SK-N-SH treated with all-trans-retinoic acid at 6 μM for 48 hours (cell line): ENCODE results near the gene COL6A3.

Experiments
- ARNTL ChIP-seq: fragments of 450-650 bp; formaldehyde crosslinking; IDR thresholded peaks from 2 replicates; pipeline ENCODE4 v1.5.0; 2020; ENCODE audit warnings: low read depth, mild to moderate bottlenecking, moderate library complexity, borderline replicate concordance
- ZC3H10 ChIP-seq: fragments of 250-450 bp; sonication (Bioruptor Pico); IDR thresholded peaks from 2 replicates; pipeline ENCODE4 v1.5.1; 2021; ENCODE audit warnings: mild to moderate bottlenecking, moderate library complexity
- ZFP3 ChIP-seq: fragments of 250-450 bp; sonication (Bioruptor Pico); IDR thresholded peaks from 2 replicates; pipeline ENCODE4 v1.5.0; 2020; ENCODE audit warnings: mild to moderate bottlenecking, moderate library complexity
- ZFP30 ChIP-seq: fragments of 450-650 bp; formaldehyde crosslinking; IDR thresholded peaks from 2 replicates; pipeline ENCODE4 v1.5.0; 2022; ENCODE audit warnings: mild to moderate bottlenecking, moderate library complexity

DNA sequence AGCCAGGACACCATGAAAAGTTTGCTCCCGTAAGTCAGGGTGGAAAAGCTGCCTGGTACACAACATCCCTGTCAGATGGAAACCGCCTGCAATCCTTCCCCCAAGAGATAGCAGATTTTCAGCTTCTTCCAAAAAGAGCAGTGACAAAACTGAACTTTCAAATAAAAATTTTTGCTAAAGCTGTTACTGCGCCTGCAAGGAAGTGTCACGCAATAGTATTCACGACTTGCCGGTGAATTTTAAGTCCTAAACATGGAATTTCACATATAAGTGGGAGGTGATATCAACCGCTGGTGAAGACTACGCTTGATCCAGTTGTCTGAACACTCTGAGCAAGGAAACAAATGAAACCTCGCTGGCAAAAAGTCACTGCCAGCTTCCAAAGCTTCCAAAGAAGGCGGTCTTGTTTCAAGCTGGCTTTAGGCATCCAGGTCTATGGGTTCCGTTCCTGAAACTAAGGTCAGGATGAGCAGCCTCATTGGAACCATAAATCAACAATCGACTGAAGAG is 2.8 kb downstream of the COL6A3 start:
- TF ChIP-seq ARNTL (CRISPR knock-in tag) (no peak), ZFP3 (CRISPR knock-in tag) (no peak), ZC3H10 (no peak), ZFP30 (CRISPR knock-in tag) (no peak)
